ENCODE results near the gene PLXNB2. TPM values are rescaled to one million over a fixed set of nuclear protein-coding genes. Genes with fewer than 3 reads are reported as not detected.

The PLXNB2 gene
- total RNA-seq, 1 experiment from 2014 or later = 80.7 TPM

DNA sequence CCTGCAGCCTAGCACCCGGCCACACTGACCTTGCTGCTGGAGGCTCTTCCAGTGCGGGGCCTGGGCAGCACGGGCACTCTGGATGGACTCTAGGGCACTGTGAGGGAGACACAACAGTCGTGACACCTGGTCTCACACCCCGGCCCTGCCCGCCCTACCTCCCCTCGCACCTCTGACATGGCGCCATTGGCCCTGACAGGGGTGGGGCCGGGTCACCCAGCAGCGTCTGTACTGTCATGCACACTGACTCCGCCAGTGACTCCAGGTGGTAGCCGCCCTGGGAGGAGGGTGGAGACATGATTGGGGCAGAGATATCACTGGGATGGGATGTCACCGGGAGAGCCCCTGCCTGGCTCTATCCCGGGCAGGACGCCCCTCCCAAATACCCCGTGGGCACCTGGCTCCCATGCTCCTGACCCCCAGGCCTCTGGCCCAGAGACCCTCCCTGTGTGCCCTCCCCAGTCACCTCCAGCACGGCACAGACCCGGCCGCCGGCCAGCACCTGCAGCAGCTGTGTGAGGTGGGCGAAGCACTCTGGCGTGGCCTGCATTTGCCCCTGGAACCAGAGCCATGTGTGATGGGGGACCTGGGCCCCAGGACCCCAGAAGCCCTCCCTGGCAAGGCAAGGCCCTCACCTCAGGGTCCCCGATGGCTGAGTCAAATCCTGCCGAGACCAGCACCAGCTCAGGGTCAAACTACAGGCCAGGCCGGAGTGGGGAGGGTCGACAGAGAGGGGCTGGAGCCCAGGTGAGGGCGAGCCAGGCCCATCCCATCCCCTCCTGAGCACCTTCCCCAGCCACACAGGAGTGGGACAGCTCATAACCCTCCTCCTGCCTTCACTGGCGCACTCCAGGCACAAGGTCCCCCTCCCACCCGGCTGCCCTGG, 59.0 kb downstream of the PLXNB2 start:
- Histone ChIP-seq H3K27me3 (no peaks in the 10 kb centered on the region), H3K4me3 (no peak overlapping the region), H3K36me3 (peaks cover 35% of the 10 kb centered on the region), H3K9me3 (no peaks in the 10 kb centered on the region)
- DNase-seq = no peak

DNA sequence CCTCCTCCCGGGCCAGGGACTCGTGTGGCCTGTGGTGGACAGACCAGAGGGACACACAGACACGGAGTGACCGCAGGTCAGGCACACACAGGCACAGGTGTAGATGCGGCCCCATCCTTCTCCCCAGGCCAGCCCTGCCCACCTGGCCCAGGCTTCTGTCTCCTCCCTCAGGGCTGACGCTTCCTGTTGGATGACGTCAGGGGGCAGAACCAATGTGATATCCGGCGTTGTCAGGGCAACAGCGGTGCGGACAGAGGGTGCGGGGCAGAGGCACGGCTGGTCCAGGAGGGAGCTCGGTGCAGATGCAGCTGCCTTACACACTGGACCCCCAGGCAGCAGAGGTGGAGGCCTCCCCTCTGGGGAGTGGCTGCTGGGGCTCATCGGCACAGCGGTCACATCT, 59.7 kb downstream of the PLXNB2 start:
- Histone ChIP-seq H3K36me3 (peaks cover 35% of the 10 kb centered on the region), H3K27me3 (no peaks in the 10 kb centered on the region)
- no peak for DNase-seq

DNA sequence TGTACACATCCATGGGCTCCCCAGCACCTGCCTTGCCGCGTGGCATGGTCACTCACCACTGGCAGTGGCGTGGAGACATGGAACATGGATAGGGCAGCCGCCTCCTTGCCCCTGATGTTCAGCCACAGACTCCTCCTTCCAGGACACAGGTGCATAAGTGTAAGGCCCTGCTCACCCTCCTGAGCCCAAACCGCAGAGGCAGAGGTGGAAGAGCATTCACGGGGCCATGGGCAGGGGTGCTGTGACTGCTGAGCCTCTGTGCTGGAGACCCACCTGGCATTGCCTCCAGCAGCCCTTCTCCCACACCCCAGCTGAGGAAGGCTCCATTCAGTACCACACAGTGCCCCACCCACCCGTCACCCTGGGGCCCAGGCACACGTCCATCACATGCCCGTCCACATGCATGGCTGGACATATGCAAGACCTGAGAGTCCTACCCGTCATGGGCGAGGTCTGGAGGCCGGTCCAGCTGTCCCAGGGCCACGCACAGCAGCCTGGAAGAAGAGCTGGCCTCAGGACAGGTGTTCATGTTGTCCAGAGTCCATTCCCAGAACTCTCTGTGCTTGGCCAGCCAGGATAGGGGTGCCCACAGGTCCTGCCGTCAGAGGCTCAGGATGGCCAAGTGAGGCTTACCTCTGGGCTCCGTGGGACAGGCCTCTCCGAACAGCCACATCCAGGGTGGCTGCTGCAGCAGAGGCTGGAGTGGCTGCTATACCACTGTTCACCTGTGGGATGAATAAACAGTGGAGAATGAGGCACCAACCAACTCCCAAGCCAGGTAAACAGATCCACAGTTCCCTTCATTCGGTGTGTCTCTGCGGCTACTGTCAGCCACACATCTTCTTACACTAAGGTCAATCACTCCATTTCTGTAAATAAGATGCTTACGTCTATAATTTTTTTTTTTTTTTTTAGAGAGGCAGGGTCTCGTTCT, 60.9 kb downstream of the PLXNB2 start:
- DNase-seq = no peak
- no peaks in the 10 kb centered on the region for H3K27me3 ChIP-seq
- peaks cover 38% of the 10 kb centered on the region for H3K36me3 ChIP-seq
- no peak overlapping the region for H3K4me3 ChIP-seq
- H3K9me3 ChIP-seq = no peaks in the 10 kb centered on the region

More for the DNA sequence above, 59.7 kb downstream of the PLXNB2 start:
- Histone ChIP-seq H3K9me3 (no peaks in the 10 kb centered on the region), H3K4me3 (no peak overlapping the region)

DNA sequence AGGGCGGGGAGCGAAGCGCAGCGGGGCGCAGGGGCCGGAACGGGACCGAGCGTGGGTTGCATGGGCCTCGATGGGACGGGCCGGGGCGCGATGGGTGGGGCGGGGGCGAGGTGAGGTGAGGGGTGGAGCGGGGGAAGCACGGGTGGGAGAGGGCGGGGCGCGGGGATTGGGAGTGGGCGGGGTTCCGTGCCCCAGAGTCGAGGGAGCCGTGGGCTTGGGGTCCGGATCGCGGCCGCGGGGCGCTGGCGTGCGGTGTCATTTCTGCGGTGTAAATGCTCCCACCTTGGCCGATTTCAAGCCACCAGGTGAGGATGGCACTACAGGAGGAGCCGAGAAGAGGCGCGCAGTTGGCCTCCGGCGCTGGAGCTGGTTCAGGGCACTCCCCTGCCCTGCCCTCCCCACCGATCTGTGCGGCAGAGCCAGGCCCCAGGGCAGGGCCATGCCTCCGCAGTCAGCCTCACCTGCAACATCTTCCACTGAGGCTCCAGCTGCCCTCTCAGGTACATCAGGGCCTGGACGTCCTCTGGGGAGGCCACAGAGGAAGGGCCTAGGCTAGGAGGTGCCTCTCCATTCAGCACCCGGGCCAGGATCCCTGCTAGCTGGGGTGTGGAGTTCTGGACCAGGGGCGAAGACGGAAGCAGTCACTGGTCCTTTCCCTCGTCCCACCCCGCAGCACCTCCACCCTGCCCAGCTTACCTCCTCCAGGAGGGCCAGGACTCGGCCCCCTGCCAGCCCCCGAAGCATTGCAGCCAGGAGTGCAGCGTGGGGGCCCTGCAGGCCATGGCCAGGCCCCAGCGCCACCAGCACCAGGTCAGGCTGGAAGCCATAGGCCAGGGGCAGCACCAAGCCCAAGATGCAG, 62.0 kb downstream of the PLXNB2 start:
- DNase-seq = no peak
- Histone ChIP-seq H3K27me3 (no peaks in the 10 kb centered on the region), H3K4me3 (peak overlapping the region; percentile 85), H3K36me3 (peaks cover 41% of the 10 kb centered on the region), H3K9me3 (no peaks in the 10 kb centered on the region)

DNA sequence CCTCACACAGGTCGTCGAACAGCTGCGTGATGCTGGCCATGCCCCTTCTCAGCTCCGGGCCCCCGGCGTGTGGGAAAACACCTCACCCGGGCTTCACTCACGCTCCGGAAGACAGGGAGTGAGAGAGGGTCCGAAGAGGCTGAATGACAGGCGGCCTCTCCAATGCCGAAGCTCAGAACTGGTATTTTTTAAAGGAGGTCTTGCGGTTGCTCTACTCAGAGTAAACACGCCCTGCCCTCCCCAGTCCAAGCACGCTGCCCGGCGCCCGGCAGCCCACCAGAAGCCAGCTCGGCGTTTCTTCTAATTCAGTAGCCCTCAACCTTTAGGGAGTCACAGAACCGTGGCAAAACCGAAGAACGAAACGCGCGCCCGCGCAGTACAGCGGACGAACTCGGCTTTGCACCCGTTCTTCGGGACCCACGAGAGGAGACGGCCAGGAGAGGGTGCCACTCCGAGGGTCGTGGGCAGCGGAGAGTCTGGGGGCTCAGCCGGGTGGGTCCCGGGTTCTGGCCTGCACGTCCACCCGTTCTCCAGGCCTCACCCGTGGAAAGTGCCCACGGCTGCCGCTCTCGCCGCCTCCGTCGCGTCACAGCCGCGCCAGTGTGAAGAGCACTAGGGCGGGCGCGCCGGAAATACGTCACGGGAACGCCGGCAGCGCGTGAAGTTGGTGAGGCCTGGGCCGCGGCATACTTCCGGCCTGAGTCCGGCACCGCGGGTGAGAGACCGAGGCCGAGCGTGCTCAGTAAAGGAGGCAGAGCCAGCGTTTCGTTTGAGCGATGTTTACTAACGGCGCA, 62.8 kb downstream of the PLXNB2 start, which contains the start of gene TUBGCP6:
Gene TUBGCP6 (minus strand): TSS at position 604 of the 794 bp plus-strand sequence. CDS start 564 bp downstream, at position 40.
- Histone ChIP-seq H3K4me3 (peak within 1 kb of the TSS; percentile 85), H3K36me3 (peaks cover 43% of the 10 kb centered on the region), H3K27me3 (no peaks in the 10 kb centered on the region), H3K9me3 (no peaks in the 10 kb centered on the region)
- DNase-seq = peak; percentile 96

DNA sequence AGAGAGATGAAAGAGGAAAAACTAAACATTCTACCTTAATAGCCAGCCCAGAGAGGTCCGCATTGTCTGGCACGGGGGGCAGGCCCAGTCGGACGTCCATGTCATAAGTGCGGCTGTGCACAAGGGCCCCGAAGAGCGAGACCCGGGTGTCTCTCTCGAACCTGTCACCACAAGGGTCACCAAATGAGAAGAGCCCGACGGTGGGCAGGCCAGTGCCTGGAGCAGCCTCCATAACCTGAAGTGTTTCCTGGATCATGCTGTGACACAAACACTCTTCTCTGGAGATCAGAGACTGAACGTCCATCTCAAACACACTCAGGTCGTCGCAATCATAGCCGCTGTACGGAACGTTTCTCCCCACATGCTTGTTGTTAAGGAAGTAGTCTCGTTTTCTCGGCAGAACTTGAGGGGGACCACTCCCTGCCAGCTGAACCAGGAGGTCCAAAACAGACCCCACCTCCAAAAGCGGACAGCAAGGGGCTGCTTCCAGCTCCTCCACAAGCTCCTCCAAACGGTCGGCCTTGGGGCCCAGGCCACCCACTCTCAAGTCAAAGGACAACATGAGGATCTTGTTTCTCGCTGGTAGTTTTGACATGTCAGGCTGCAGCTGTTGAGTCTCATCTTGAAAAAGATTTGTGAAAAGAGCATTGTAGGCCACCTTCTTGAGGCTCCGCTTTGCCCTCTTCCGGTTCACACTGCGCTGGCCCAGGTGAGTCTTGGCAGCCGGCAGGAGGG, 63.6 kb downstream of the PLXNB2 start:
- peak overlapping the region; percentile 85 for H3K4me3 ChIP-seq
- H3K36me3 ChIP-seq = peaks cover 41% of the 10 kb centered on the region
- H3K9me3 ChIP-seq = no peaks in the 10 kb centered on the region
- no peaks in the 10 kb centered on the region for H3K27me3 ChIP-seq
- DNase-seq = no peak

DNA sequence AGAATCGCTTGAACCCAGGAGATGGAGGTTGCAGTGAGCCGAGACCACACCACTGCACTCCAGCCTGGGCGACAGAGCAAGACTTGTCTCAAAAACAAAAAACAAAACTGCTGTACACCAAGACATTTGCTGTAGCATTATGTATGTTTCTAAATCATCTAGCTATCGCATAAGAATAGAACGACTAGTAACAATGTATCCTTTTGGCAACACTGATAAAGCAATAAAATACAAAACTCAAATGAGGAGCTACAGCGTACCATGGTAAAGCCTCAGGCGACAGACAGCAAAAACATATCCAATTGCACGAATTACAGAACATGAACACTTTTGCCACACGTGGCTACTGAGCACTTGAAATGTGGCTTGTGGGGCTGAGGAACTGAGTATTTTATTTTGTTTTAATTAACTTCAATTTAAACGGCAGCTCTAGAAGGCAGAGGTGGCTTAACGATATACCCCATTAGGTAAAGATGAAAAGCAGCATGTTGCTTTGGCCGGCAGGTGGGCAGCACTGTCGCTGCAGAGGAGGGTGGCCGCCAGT, 65.0 kb downstream of the PLXNB2 start:
- Histone ChIP-seq H3K9me3 (no peaks in the 10 kb centered on the region), H3K27me3 (no peaks in the 10 kb centered on the region), H3K36me3 (peaks cover 38% of the 10 kb centered on the region), H3K4me3 (peak overlapping the region; percentile 85)
- DNase-seq = no peak

DNA sequence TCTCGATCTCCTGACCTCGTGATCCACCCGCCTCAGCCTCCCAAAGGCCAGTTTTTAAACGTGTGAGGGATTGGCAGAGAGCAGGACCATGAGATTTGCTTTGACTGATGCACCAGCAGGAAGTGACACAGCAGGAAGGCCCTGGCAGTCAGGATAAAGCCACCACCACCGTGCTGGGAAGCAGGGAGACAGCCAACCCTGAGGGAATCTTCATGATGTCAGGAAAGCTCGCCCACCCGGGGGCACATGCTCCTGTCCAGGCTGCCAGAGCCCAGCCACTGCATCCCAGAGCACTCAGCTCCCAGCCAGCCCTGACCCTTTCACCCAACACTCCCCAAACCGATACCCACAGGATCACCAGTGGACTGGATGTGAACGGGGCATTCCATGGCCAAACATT, 68.7 kb downstream of the PLXNB2 start:
- Histone ChIP-seq H3K27me3 (no peaks in the 10 kb centered on the region), H3K4me3 (no peak overlapping the region), H3K9me3 (no peaks in the 10 kb centered on the region), H3K36me3 (peaks cover 27% of the 10 kb centered on the region)
- DNase-seq = no peak

DNA sequence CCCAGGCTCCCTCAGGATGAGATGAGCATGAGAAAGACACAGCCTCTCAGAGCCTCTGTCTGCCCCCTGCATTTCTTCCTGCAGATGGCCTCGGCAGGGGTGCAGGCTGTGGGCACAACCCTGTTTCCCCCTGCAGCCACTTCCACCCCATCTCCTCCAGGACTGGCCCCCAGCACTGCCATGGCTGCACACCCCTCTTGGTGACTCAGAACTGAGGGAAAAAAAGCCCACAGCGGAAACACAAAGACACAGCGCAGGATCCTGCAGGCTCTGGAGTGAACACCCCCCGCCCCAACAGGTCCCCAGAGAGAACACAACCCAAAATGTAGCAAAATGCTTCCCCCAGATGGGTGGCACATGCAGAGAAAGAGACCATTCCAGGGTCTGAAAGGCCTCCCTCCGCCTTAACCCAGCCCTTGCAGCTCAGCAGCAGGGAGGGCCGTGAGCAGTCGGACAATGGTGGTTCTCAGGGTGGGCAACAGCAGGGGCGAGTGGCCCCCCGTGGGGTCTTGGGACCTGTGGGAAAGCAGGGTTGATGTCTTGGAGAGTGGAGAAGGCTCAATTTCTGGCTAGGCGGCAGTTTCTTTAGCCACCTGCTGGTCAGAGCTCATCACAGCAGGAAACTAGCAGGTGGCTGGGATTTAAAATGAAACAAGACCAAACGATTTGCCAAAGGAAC, 70.6 kb downstream of the PLXNB2 start:
- Histone ChIP-seq H3K4me3 (no peak overlapping the region), H3K9me3 (no peaks in the 10 kb centered on the region), H3K36me3 (peaks cover 24% of the 10 kb centered on the region), H3K27me3 (no peaks in the 10 kb centered on the region)
- DNase-seq = no peak

DNA sequence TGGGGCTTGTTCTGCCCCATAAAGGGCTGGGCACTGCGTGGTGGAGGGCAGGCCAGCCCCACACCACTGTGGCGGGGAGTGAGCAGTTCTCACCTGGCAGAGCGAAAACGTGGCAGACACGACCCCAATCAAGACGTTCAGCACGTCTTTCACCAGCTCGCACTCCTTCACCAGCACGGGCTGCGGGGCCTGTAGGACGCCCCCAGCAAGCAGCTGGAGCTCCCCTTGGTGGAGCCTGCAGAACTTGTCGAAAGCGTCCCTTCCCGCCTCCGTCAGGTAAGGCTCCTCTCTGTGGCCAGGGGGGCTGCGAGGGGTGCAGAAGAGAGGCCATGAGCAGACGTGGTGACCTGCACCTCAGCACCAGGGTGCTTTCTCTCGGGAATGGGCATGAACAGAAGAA, 74.2 kb downstream of the PLXNB2 start:
- no peak overlapping the region for H3K4me3 ChIP-seq
- H3K9me3 ChIP-seq = no peaks in the 10 kb centered on the region
- H3K36me3 ChIP-seq = peaks cover 10% of the 10 kb centered on the region
- H3K27me3 ChIP-seq = no peaks in the 10 kb centered on the region
- no peak for DNase-seq

DNA sequence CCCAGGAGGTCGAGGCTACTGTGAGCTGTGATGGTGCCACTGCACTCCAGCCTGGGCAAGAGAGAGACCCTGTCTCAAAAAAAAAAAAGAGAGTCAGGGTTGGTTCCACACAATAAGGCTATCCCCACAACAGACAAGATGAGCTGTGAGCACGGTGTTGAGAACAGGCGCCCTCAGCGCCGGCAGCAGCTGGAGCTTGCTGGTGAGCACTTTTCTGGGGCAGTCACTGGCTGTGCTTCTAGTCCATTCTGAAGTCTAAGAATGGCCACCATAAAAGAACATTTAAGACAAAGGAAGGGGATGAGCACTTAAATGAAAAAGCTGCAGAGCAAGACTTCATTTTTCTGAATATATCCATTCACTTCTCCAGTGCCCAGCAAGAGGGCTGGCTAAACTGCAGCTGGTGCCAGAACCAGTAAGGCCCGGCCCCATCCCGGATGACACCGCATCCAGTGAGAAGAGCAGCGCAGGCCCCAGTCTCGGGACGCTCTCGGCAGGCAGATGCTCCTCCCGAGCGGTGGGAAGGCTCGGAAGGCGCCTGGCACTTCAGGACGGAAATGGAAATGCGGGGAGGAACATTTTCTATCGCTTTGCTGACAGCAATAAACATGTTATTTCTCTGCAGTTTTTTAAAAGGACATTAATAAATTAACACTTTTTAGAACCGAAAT, 74.8 kb downstream of the PLXNB2 start:
- Histone ChIP-seq H3K36me3 (peaks cover 10% of the 10 kb centered on the region), H3K4me3 (no peak overlapping the region), H3K27me3 (no peaks in the 10 kb centered on the region), H3K9me3 (no peaks in the 10 kb centered on the region)
- DNase-seq = no peak

DNA sequence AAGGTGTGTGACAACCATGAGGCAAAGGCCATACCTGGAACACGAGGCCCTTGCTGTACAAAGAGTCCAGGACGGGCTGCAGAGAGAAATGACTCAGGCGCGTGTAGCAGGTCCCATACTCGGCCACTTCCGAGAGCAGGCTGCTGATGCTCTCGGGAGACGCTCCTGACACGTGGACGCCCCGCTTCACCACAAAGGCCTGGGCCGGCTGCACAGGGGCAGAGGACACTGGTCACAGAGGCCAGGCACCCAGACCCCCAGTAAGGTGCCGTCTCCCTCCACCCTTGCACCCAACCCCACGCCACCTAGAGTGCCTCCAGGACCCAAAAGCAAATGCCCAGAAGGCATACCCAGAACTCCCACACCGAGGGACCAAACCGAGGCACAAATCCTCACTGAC, 78.1 kb downstream of the PLXNB2 start:
- no peak for DNase-seq
- H3K36me3 ChIP-seq = no peaks in the 10 kb centered on the region; the same call in 1 of the 2 replicates
- no peak overlapping the region for H3K4me3 ChIP-seq
- no peaks in the 10 kb centered on the region for H3K9me3 ChIP-seq
- no peaks in the 10 kb centered on the region for H3K27me3 ChIP-seq

DNA sequence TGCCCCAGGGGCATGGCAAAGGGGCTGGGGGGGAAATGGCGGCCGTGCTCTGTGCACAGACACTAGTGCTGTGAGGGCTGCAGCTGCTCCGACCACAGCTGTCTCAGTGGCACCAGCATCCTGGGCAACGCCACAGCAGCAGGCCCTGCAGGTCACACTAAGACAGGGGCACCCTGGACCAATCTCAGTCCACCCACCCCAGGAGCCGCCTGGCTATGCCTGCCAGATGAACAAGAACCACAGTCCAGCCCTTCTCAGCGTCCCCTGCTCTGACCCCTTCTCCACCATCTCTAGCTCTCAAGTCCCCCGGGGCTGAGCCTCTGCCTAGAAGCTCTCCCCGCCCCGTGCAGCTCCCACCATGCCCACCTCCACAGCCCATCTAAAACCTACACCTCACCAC, 79.1 kb downstream of the PLXNB2 start:
- Histone ChIP-seq H3K4me3 (no peak overlapping the region), H3K27me3 (no peaks in the 10 kb centered on the region), H3K36me3 (peaks cover 4% of the 10 kb centered on the region; the same call in 1 of the 2 replicates), H3K9me3 (no peaks in the 10 kb centered on the region)
- DNase-seq = no peak
